Measurements from ENCODE around the gene SH2D1A. TPM values are rescaled to one million over a fixed set of nuclear protein-coding genes. Genes with fewer than 3 reads are reported as not detected.
A peak's percentile ranks its signal among the peaks of the same experiment; 100 is the strongest.

SH2D1A gene
- total RNA-seq, 6 donors from 2014 or later, result 0.44 to 11.0 (median 1.5) TPM

DNA sequence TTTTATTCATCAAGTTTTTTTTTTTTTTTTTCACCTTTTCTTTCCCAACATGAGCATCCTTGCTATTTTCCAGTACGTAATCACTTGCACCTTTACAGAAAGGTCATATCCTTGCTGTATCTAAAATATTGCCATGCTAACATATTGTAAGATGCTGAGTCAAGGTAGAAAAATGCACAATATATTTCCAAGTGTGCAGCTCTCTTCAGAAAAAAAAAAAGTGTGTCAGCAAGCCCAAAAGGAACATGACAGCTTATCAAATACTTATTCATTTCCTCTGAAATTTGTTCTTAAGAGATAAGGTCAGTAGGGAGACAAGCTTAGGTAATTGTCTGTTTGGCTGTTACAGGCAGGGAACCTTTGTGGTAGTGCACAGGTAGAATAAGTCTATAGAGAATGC lies 27.0 kb downstream of the SH2D1A start:
- no peak overlapping the region for H3K27ac ChIP-seq
- no peak overlapping the region for H3K4me3 ChIP-seq
- WGBS, 2 donors, result 44 to 70% methylated on average over 1 of the region's 1 CpG
- no peaks in the 10 kb centered on the region for H3K27me3 ChIP-seq
- DNase-seq, result no peak
- ATAC-seq (ENCODE audit: low FRiP score in 2 of 2), result no peak
- no peaks in the 10 kb centered on the region for H3K9me3 ChIP-seq
- H3K36me3 ChIP-seq, result no peaks in the 10 kb centered on the region
- TF ChIP-seq POLR2A (IDR thresholded peaks at IDR 0.05) (no peak), EP300 (IDR thresholded peaks at IDR 0.05) (no peak), POLR2AphosphoS5 (IDR thresholded peaks at IDR 0.05) (no peak)
- TF ChIP-seq, protein P1, sequence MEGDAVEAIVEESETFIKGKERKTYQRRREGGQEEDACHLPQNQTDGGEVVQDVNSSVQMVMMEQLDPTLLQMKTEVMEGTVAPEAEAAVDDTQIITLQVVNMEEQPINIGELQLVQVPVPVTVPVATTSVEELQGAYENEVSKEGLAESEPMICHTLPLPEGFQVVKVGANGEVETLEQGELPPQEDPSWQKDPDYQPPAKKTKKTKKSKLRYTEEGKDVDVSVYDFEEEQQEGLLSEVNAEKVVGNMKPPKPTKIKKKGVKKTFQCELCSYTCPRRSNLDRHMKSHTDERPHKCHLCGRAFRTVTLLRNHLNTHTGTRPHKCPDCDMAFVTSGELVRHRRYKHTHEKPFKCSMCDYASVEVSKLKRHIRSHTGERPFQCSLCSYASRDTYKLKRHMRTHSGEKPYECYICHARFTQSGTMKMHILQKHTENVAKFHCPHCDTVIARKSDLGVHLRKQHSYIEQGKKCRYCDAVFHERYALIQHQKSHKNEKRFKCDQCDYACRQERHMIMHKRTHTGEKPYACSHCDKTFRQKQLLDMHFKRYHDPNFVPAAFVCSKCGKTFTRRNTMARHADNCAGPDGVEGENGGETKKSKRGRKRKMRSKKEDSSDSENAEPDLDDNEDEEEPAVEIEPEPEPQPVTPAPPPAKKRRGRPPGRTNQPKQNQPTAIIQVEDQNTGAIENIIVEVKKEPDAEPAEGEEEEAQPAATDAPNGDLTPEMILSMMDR (IDR thresholded peaks at IDR 0.05), result no peak
- H3K4me1 ChIP-seq, result peaks cover 0 to 9% (median 2%) of the 10 kb centered on the region in 4 donors

DNA sequence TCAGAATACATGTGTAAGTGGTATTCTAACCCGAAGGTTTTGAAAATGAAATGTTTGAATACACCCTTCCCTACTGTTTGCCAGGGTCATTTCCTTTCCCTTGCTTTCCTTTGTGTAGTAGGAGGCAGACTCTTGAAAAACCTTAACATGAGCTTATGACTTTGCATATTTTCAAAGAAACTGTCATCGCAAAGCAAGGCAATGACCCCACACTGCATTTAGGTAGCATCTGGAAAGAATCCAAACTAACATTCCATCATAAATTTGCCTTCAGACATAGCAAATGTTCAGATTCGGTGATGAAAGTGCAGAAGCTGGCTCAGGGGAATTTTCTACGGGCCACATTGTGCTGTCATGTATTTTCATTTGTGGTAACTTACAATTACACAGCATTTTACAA lies 32.3 kb downstream of the SH2D1A start:
- TF ChIP-seq POLR2A (IDR thresholded peaks at IDR 0.05) (no peak), POLR2AphosphoS5 (IDR thresholded peaks at IDR 0.05) (no peak), EP300 (IDR thresholded peaks at IDR 0.05) (no peak)
- TF ChIP-seq, protein P1 (IDR thresholded peaks at IDR 0.05), result no peak
- Histone ChIP-seq H3K9me3 (no peaks in the 10 kb centered on the region), H3K4me1 (no peaks in the 10 kb centered on the region), H3K4me3 (no peak overlapping the region), H3K27ac (no peak overlapping the region), H3K36me3 (no peaks in the 10 kb centered on the region), H3K27me3 (no peaks in the 10 kb centered on the region)
- DNase-seq (no peak), ATAC-seq (ENCODE audit: low FRiP score in 2 of 2) (no peak)
- WGBS, 2 donors, result 42 to 44% methylated on average over 4 of the region's 4 CpGs

DNA sequence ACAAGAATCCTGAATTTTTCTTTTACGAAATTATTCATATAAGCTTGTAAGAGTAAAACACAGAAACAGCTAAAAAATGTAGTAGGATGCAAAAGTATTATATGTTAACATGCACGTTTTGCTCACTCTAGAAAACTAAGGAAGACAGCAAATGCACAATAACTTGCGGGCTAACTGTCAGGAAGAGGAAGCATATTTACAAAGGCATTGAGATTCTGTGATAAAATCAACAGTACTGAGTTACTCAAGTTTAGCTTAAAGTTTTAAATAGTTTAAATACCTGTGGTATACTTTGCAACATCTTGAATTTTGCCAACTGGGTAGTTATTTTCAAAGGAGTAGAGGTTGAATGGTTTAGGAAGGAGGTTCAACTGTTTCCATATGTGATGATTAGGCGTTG lies 37.0 kb downstream of the SH2D1A start:
- no peak overlapping the region for H3K4me3 ChIP-seq
- H3K9me3 ChIP-seq, result no peaks in the 10 kb centered on the region
- no peaks in the 10 kb centered on the region for H3K4me1 ChIP-seq
- H3K36me3 ChIP-seq, result no peaks in the 10 kb centered on the region
- DNase-seq (no peak), ATAC-seq (ENCODE audit: low FRiP score in 2 of 2) (no peak)
- H3K27ac ChIP-seq, result no peak overlapping the region
- H3K27me3 ChIP-seq, result no peaks in the 10 kb centered on the region
- 56 to 63% methylated on average over 4 of the region's 4 CpGs for WGBS, 2 donors
- TF ChIP-seq EP300 (IDR thresholded peaks at IDR 0.05) (no peak), POLR2A (IDR thresholded peaks at IDR 0.05) (no peak), POLR2AphosphoS5 (IDR thresholded peaks at IDR 0.05) (no peak)
- TF ChIP-seq, protein P1 (IDR thresholded peaks at IDR 0.05), result no peak

DNA sequence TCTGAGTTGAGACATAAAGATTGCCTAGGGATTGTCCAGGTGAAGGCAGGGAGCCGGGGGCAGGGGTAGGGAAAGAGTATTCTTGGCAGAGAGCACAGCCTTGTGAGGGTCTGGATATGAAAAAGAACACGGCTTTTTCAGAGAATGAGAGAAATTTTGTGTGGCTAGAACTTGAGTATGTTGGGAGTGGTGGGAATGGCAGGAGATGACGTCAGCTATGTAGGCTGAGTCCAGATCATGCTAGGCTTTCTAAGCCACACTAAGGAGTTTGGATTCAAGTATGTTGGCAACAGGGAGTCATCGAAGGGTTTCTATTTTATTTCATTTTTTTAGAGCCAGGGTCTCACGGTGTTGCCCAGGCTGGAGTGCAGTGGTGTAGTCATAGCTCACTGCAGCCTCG lies 40.0 kb downstream of the SH2D1A start:
- no peak for TF ChIP-seq POLR2A (IDR thresholded peaks at IDR 0.05)
- Histone ChIP-seq H3K4me3 (no peak overlapping the region), H3K27me3 (no peaks in the 10 kb centered on the region), H3K27ac (no peak overlapping the region), H3K9me3 (no peaks in the 10 kb centered on the region), H3K36me3 (no peaks in the 10 kb centered on the region), H3K4me1 (no peaks in the 10 kb centered on the region)
- 80 to 94% methylated on average over 4 to 6 of the region's 6 CpGs for WGBS, 2 donors
- DNase-seq (no peak), ATAC-seq (ENCODE audit: low FRiP score in 2 of 2) (no peak)

DNA sequence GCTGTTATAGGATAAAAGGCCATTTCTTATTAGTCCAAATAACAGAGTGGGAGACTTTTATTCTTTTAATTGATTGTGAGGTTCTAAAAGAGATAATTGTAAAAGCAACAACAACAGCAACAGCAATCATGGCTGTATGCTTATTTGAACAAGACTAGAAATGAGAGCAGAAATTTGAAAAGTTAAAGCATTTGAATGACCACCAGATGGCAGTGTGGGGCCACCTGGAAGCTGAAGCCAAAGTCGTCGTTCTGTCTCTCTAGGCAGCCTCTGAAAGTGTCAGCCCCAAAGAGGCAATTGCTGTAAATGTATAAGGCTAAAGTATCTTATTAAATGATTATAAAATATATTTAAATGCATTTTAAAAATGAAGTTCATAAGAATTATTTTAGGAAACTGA lies 42.2 kb downstream of the SH2D1A start:
- 0% methylated on average over 2 of the region's 2 CpGs for WGBS, 2 donors

More for the DNA sequence above, 42.2 kb downstream of the SH2D1A start:
- Histone ChIP-seq H3K9me3 (no peaks in the 10 kb centered on the region), H3K4me1 (no peaks in the 10 kb centered on the region), H3K27ac (no peak overlapping the region), H3K36me3 (no peaks in the 10 kb centered on the region), H3K27me3 (no peaks in the 10 kb centered on the region), H3K4me3 (no peak overlapping the region)
- ATAC-seq (ENCODE audit: low FRiP score in 2 of 2) (peak in 1 of 2 donors; percentile 66), DNase-seq (peak in 1 of 2 donors; percentile 42)
- TF ChIP-seq POLR2A (IDR thresholded peaks at IDR 0.05), result no peak
- TF ChIP-seq, protein P1 (IDR thresholded peaks at IDR 0.05), result peak in 5 of 6 experiments; percentile 27 to 71 (median 41)
